Measurements from ENCODE around the gene CIRBP.

DNA sequence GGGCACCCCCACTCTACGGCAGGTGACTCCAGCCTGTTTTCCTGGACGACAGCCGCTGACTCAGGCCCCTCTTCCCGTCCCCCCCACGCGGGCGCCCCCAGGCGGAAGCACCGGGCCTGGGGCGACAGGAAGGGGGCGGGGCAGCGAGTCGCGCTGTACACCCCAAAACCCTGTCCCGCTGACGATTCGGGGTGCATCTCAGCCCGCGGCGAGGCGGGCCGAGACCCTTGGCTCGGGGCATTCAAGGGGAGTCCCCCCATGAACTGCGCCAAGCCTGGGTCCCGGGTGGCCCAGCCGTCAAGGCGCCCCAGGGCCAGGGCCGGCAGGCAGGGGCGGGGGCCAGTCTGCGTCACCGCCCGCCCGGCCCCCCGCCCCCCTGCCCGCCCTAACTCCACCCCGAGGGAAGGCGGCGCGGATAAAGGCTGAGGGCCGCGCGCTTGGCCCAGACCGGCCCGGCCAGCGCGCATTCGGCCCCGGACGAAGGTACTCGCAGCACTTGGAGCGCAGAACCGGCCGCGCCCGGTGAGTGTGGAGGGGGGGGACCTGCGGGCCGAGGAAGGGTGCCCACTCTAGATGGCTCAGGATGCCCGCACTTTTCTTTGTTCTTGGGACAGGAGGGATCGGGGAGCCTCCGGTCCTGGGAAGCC lies 20.9 kb upstream of the CIRBP start, which contains the start of gene MIDN:
- no peak for TF ChIP-seq POLR2A (IDR thresholded peaks at IDR 0.05)
- TF ChIP-seq, protein P1, sequence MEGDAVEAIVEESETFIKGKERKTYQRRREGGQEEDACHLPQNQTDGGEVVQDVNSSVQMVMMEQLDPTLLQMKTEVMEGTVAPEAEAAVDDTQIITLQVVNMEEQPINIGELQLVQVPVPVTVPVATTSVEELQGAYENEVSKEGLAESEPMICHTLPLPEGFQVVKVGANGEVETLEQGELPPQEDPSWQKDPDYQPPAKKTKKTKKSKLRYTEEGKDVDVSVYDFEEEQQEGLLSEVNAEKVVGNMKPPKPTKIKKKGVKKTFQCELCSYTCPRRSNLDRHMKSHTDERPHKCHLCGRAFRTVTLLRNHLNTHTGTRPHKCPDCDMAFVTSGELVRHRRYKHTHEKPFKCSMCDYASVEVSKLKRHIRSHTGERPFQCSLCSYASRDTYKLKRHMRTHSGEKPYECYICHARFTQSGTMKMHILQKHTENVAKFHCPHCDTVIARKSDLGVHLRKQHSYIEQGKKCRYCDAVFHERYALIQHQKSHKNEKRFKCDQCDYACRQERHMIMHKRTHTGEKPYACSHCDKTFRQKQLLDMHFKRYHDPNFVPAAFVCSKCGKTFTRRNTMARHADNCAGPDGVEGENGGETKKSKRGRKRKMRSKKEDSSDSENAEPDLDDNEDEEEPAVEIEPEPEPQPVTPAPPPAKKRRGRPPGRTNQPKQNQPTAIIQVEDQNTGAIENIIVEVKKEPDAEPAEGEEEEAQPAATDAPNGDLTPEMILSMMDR (IDR thresholded peaks at IDR 0.05), result no peak
